ENCODE results near the gene FOXP1. TPM values are rescaled to one million over a fixed set of nuclear protein-coding genes. Genes with fewer than 3 reads are reported as not detected.
A peak's percentile ranks its signal among the peaks of the same experiment; 100 is the strongest.

Gene FOXP1
- total and polyA plus RNA-seq, 8 donors: 12.3 to 215 (median 117) TPM

GRCh38 chr3:71061581-71061980 is 521.9 kb downstream of the FOXP1 start:
- TF ChIP-seq CTCF (IDR thresholded peaks at IDR 0.05): no peak
- no peak for TF ChIP-seq EP300 (IDR thresholded peaks at IDR 0.05)
- no peak for TF ChIP-seq POLR2A (IDR thresholded peaks at IDR 0.05)
- no peak for TF ChIP-seq POLR2AphosphoS5 (IDR thresholded peaks at IDR 0.05)
- peak overlapping the region in 4 of 5 donors; percentile 92 to 99 (median 96) for H3K27ac ChIP-seq
- no peaks in the 10 kb centered on the region for H3K9me3 ChIP-seq
- no peaks in the 10 kb centered on the region for H3K36me3 ChIP-seq
- intact Hi-C loops (cut with DNase I; ENCODE audit: low total_unique reads): no loop called here
- H3K27me3 ChIP-seq: no peaks in the 10 kb centered on the region
- H3K4me3 ChIP-seq: peak overlapping the region; percentile 52 to 67 (median 63)
- WGBS, 5 donors: 21 to 36% (median 29%) methylated on average over 3 of the region's 3 CpGs
- peaks cover 29 to 81% (median 65%) of the 10 kb centered on the region in 4 donors for H3K4me1 ChIP-seq
- DNase-seq: no peak

GRCh38 chr3:71061037-71061436 is 522.5 kb downstream of the FOXP1 start:
- Histone ChIP-seq H3K4me3 (peak overlapping the region in 1 of 4 donors; percentile 52), H3K4me1 (peaks cover 29 to 81% (median 65%) of the 10 kb centered on the region in 4 donors), H3K27ac (peak overlapping the region in 4 of 5 donors; percentile 63 to 99 (median 94)), H3K27me3 (no peaks in the 10 kb centered on the region), H3K36me3 (no peaks in the 10 kb centered on the region), H3K9me3 (no peaks in the 10 kb centered on the region)
- no peak for DNase-seq
- TF ChIP-seq CTCF (IDR thresholded peaks at IDR 0.05): no peak
- TF ChIP-seq EP300 (IDR thresholded peaks at IDR 0.05): no peak
- TF ChIP-seq POLR2A (IDR thresholded peaks at IDR 0.05): no peak
- TF ChIP-seq POLR2AphosphoS5 (IDR thresholded peaks at IDR 0.05): no peak
- WGBS, 5 donors: 27 to 48% (median 39%) methylated on average over 4 of the region's 4 CpGs
- intact Hi-C loops (cut with DNase I; ENCODE audit: low total_unique reads): no loop called here

GRCh38 chr3:71060536-71060935 is 523.0 kb downstream of the FOXP1 start:
- Histone ChIP-seq H3K4me3 (peak overlapping the region in 1 of 4 donors; percentile 52), H3K9me3 (no peaks in the 10 kb centered on the region), H3K27me3 (no peaks in the 10 kb centered on the region), H3K27ac (peak overlapping the region in 4 of 5 donors; percentile 63 to 99 (median 94)), H3K4me1 (peaks cover 30 to 82% (median 65%) of the 10 kb centered on the region in 4 donors), H3K36me3 (no peaks in the 10 kb centered on the region)
- intact Hi-C loops (cut with DNase I; ENCODE audit: low total_unique reads): no loop called here
- no peak for TF ChIP-seq EP300 (IDR thresholded peaks at IDR 0.05)
- TF ChIP-seq CTCF (IDR thresholded peaks at IDR 0.05): no peak
- TF ChIP-seq POLR2AphosphoS5 (IDR thresholded peaks at IDR 0.05): no peak
- no peak for TF ChIP-seq POLR2A (IDR thresholded peaks at IDR 0.05)
- DNase-seq: no peak
- WGBS, 5 donors: 27 to 49% (median 47%) methylated on average over 2 of the region's 2 CpGs

GRCh38 chr3:71057526-71057894 is 526.0 kb downstream of the FOXP1 start:
- peaks cover 0 to 14% (median 4%) of the 10 kb centered on the region in 4 donors for H3K36me3 ChIP-seq
- peak overlapping the region in 1 of 4 donors; percentile 8 for H3K4me3 ChIP-seq
- peak in 1 of 2 donors; percentile 66 for DNase-seq
- H3K4me1 ChIP-seq: peaks cover 25 to 99% (median 81%) of the 10 kb centered on the region in 4 donors
- intact Hi-C loops (cut with DNase I; ENCODE audit: low total_unique reads): no loop called here
- no peaks in the 10 kb centered on the region for H3K27me3 ChIP-seq
- TF ChIP-seq POLR2AphosphoS5 (IDR thresholded peaks at IDR 0.05): peak in 1 of 3 donors; percentile 23
- TF ChIP-seq POLR2A (IDR thresholded peaks at IDR 0.05): no peak
- peak overlapping the region; percentile 53 to 96 (median 78) for H3K27ac ChIP-seq
- 20 to 43% (median 21%) methylated on average over 4 of the region's 4 CpGs for WGBS, 5 donors
- no peaks in the 10 kb centered on the region for H3K9me3 ChIP-seq

- DNase-seq: no peak
- no peak overlapping the region for H3K4me3 ChIP-seq
- 43 to 54% (median 49%) methylated on average over 5 of the region's 5 CpGs for WGBS, 5 donors
- TF ChIP-seq EP300 (IDR thresholded peaks at IDR 0.05) (no peak), POLR2AphosphoS5 (IDR thresholded peaks at IDR 0.05) (no peak), CTCF (IDR thresholded peaks at IDR 0.05) (no peak), POLR2A (IDR thresholded peaks at IDR 0.05) (no peak)
- intact Hi-C loops (cut with DNase I; ENCODE audit: low total_unique reads): no loop called here
- H3K36me3 ChIP-seq: peaks cover 9 to 26% (median 15%) of the 10 kb centered on the region in 4 donors
- peak overlapping the region; percentile 63 to 96 (median 78) for H3K27ac ChIP-seq
- no peaks in the 10 kb centered on the region for H3K27me3 ChIP-seq
- no peaks in the 10 kb centered on the region for H3K9me3 ChIP-seq
- H3K4me1 ChIP-seq: peaks cover 22 to 100% (median 85%) of the 10 kb centered on the region in 4 donors
Measured at GRCh38 chr3:71056327-71056726, 527.2 kb downstream of the FOXP1 start.
